ENCODE results near the gene LPAR1.
A peak's percentile ranks its signal among the peaks of the same experiment; 100 is the strongest.
"Not testable (repeated sequence)": the region's sequence is repeated elsewhere in the genome, so short reads cannot be mapped to it uniquely, and the experiment has no call there.

The LPAR1 gene

DNA sequence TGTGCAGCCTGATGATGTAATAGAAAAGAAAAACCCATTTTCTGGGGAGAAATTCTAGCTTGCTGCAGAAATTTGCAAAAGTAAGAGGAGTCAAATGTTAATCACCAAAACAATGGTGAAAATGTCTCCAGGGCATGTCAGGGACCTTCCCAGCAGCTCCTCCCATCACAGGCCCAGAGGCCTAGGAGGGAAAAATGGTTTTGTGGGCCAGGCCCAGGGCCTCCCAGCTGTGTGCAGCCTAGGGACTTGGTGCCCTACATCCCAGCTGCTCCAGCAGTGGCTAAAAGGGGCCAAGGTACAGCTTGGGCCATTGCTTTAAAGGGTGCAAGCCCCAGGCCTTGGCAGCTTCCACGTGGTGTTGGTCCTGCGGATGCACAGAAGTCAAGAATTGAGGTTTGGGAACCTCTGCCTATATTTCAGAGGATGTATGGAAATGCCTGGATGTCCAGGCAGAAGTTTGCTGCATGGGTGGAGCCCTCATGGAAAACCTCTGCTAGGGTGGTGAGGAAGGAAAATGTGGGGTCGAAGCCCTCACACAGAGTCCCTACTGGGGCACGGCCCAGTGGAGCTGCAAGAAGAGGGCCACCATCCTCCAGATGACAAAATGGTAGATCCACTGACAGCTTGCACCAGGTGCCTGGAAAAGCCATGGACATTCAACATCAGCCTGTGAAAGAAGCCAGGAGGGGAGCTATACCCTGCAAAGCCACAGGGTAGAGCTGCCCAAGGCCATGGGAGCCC is 176.7 kb downstream of the LPAR1 start:
- not testable (repeated sequence) for DNase-seq

DNA sequence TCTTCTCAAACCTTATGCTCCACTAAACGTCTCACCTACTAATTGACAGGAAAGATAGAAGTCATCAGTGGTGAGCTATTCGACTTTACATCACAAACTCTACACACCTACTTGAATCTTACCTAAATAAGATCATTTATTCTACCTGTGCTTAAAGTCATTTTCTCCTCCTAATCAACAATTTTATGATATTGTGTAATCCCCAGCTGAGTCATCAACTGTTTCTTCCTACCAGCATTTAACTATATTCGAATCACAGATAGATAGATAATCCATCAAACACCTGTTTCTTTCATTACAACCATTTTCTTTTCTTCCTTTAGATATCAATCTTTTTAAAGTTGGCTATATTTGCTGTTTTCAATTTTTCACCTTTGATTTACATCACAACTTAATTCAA is 181.5 kb downstream of the LPAR1 start:
- DNase-seq = no peak

DNA sequence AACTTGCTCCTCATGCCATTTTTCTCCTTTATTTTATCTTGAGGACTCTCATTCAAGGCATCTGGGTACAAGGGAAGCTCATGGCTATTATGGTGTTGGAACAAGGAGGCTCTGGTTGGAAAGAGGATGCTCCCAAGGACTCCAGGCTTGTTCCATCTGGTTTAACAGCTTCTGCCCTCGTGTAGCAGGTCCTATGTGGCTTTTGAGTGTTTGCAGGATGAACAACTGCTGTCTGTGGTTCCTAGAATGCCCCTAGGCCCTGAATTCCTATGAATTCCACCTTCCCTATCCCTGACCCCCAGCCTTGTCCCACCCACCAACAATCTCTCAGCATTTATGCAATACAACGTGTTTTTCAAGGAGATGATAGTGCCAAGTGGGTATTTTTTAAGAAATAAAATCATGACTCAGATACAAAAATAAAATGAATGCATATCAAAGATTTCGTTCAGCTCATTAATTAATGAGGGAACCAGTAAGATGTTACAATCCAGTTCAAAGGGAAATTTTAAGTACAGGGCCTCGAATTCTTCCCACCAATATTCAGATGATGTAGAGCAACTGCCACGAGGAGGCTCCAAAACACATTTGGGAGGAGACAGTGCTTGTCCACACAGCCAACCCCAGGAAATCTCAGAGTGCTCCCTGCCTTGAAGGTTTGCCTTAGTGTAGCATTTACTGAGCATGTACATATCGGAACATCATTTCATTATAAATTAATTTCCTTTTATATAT is 187.7 kb downstream of the LPAR1 start:
- no peak for DNase-seq

DNA sequence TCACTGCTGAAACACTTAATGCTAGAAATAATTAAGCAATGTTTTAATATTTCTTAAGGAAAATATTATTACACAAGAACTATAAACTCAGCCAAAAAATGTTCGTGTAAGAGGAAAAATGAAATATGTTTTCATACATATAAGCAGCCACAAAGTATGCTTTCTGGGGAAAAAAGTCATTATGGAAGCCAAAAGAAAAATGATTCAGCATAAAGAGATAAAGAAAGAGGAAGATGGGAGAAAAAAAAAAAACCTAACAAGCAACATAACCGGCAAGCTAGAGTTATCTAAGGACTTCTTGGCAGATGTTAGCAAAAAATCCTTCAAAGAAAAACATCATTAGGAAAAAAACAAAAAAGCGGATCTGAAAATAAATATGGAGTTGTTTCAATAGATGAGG is 190.6 kb downstream of the LPAR1 start:
- DNase-seq = peak; percentile 83

DNA sequence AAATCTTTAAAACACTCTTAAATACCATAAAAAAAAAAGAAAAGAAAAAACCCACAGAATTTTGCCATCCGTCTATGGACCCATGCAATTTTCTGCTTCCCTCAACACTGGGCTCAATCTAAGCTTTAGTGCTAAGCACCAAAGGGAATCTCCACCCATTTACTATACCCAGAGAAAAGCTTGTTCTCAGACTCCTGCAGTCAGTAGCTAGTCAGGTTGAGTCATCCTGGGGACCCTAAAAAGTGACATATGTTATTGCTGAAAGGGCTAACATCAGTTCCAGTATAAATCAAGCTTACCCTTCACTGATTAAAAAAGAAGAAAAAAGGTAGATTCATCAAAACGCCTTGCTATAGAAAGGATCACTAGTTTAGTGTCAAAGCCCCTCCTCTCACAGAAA is 192.1 kb downstream of the LPAR1 start:
- DNase-seq = no peak

DNA sequence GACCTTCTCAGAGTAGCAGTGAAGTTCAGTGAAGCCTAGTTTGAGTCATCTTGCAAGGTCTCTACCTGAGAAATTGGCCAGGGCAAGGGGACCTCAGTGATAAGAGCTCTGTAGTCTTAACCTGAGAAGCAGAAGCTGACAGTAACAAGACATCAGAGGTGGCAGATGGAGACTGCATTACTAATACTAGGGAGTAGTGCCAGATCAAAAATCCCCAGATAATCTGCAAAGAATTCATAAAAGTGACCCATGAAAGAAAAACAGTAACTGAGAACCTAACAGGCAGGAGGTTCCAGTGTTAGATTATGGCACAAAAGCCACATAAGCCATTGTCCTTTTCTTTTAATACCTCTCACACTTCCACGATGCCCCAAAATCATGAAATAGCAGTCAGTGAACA is 194.1 kb downstream of the LPAR1 start:
- DNase-seq = peak; percentile 34

DNA sequence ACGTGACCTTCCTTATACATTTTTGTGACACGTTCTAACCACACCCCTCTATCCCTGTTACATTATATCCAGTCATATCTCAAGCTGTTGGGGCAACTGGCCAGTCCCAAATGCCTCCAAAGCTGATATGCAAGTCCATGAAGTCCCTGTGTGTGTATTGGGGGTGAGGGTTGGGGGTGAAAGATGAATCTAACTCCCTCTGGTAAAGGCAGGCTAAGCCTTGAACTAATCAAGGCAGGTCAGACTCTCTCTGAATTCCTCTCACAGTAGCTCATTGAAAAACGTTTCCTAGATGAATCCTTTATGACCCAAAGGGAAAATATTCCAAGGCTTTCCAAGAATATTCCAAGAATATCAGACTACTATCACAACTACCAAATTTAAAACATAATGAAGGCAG is 195.3 kb downstream of the LPAR1 start:
- peak; percentile 84 for DNase-seq

DNA sequence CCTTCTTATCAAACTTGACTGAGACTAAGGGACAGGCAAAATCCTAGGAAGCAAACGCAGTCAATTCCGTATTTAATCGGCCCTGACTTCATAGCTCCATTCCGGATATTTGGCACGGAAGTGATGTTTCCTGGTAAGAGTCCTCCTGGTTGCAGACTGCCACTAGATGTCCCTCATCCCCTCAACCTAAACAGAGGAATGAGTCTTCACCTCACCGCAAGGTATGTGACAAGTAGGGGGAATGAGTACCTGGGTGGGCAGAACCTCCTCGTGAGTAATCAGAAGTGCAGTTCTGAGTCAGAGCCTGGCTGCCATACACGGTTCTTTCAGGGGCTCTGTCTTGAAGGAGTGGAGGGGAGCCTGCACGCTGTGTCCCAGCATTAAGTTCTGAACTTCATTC is 196.1 kb downstream of the LPAR1 start:
- peak; percentile 20 for DNase-seq

DNA sequence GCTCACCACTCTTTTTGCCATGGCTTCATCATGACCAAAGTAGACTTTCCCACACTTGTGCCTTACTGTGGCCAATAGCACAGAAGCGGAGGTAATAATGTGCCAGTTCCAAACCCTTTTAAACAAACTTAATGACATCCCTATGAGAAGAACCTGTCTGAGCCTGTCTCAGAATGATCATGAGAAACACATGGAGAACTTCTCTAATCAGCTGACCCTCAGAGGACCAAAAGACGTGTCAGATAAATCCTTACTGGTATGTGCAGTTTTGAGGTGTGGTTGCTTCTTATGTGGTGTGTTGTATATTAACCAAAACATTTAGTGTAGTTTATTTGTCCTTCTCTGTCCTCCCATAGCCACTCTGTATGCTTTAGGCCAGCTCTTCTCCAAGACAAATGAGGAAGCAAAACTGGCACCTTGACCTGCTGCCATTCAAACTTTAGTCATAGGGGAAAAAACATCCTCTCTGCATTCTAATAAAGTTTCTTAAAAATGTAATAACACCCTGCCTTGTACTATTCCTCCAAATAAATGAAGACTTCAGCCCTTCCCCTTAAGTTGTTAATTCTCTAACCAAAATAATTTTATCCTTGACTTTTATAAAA is 200.8 kb downstream of the LPAR1 start:
- no peak for DNase-seq

DNA sequence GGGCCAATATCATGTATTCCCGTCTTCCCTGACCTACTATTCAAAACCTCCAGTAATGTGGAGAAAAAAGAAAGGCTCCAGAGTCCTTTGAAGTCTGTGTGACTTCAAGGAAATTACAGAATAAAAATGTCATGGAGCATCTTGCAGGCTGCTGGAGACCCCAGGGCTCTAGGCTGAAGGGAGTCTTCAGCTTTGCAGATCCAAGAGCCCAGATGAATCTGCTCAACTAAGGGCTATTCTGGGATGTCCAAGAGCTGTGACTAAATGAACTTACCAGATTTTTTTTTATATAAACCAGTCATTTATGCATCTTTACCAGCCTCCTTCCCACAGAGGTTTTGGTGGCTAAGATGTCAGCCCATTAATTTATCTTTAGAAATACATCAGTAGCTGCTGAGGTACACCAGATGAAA is 202.4 kb downstream of the LPAR1 start:
- DNase-seq = peak; percentile 36

DNA sequence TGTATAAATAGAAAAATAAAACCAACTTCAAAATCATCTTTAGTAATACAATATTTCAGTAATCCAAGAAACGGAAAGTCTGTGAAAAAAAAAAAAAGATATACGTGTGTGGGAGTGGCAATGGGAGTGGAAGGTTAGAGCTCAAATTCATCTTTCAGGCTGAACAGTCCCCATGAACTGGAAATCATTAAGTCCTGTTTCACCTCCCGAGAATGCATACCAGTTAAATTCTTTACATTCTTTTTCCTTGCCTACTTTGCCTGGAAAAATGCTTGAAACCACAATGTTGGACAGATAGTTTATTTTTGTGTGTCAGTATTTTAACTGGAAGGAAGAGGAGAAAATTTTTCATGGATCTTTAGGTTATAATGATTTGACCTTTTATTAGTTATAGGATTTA is 202.9 kb downstream of the LPAR1 start:
- peak; percentile 95 for DNase-seq

DNA sequence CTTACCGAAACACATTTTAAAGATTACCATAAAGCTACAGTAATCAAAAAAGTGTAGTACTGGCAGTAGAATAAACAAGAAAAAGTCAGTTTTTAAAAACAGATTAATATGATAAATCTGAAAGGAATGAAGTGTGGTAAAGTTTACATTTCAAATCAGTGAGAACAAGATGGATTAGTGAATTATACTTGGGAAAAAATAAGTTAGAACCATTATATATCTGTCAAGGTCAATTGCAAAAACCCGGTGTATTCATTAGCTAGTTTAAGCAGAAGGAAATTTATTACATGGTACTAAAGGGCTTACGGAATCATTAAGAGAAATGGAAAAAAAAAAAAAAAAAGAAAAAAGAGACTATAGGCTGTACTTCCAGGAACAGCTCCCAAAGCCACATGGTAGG is 205.3 kb downstream of the LPAR1 start:
- DNase-seq = peak; percentile 26

DNA sequence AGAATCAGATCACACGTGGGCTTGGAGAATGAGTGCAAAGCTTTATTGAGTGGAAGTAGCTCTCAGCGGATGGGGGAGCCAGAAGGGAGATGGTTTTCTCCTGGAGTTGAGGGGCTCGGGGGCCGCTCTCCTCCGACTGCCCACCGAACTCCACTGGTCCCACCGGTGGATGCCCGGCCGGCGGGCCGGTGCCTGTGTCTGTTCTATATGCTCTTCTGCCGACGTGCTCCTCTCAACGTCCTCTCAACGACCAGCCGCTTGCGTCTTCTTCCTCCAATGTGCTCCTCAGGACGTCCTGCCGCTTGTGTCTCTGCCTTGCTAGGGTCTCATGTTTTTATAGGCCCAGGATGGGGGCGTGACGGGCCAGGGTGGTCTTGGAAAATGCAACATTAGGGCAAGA is 207.8 kb downstream of the LPAR1 start:
- no peak for DNase-seq

DNA sequence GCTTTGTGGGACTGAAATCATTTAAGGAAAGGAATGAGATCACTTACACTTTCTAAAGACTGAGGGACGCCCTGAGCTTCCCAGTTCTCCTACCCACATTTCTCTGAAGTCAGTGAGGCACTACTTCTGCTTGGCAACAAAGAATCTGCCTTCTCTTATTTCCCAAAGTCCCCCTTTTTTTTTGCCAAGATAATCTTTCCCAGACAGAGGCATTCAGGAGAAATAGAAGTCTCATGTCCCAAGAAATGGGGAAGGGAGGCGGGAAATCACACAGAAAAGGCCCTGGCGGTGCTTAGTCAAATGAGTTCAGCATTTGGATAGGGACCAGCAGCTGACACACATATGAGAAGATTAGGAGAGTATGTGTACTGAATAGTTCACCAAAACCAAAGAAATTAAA is 210.0 kb downstream of the LPAR1 start:
- peak; percentile 82 for DNase-seq

DNA sequence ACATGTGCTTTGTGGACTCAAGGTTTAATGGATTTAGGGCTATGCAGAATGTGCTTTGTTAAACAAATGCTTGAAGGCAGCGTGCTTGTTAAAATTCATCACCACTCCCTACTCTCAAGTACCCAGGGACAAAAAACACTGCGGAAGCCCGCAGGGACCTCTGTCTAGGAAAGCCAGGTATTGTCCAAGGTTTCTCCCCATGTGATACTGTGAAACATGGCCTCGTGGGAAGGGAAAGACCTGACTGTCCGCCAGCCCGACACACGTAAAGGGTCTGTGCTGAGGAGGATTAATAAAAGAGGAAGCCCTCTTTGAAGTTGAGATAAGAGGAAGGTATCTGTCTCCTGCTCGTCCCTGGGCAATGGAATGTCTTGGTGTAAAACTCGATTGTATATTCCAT is 211.9 kb downstream of the LPAR1 start:
- DNase-seq = not testable (repeated sequence)

DNA sequence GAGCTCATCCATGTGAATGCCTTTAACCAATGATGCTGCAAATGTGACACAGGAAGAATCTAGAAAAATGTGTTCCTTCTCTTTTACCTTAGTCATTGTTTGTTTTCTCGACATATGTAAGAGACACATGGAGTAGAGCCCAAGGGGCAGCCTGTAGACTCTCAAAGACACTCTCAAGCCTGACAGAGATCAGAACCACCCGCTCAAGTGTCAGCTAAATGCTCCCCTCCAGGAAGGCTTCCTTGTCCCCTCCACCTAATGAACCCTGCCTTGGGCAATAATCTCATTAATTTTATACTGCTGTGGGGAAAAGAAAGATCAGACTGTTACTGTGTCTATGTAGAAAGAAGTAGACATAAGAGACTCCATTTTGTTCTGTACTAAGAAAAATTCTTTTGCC is 212.3 kb downstream of the LPAR1 start:
- no peak for DNase-seq

DNA sequence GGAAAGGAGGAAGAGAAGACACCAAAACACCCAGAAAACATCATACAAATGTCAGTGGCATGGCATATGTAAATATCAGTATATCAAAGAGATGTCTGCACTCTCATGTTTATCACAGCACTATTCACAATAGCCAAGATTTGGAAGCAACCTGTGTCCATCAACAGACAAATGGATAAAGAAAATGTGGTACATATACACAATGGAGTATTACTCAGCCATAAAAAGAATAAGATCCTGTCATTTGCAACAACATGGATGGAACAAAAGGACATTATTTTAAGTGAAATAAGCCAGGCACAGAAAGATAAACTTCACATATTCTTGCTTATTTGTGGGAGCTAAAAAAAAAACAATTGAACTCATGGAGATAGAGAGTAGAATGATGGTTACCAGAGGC is 213.1 kb downstream of the LPAR1 start:
- DNase-seq = not testable (repeated sequence)

All from fibroblast of skin of scalp (primary cell).